OCI-LY1 (cell line): ENCODE data around the gene SELENOP.

ENCODE experiments used
- CTCF ChIP-seq: fragments of 200-600 bp; sonication (generic), shearing (Covaris generic); IDR thresholded peaks from 2 replicates; pipeline ENCODE4 v1.5.1; 2017; ENCODE audit warnings: mild to moderate bottlenecking, antibody characterized with exemption, low read length, moderate library complexity, mixed read lengths
- EZH2 ChIP-seq: fragments of 200-600 bp; sonication (generic), shearing (Covaris generic); IDR thresholded peaks from 2 replicates; pipeline ENCODE4 v1.8.0; 2017; ENCODE audit warnings: borderline replicate concordance, mixed run types, mild to moderate bottlenecking, antibody characterized with exemption, low read length, moderate library complexity, mixed read lengths

DNA sequence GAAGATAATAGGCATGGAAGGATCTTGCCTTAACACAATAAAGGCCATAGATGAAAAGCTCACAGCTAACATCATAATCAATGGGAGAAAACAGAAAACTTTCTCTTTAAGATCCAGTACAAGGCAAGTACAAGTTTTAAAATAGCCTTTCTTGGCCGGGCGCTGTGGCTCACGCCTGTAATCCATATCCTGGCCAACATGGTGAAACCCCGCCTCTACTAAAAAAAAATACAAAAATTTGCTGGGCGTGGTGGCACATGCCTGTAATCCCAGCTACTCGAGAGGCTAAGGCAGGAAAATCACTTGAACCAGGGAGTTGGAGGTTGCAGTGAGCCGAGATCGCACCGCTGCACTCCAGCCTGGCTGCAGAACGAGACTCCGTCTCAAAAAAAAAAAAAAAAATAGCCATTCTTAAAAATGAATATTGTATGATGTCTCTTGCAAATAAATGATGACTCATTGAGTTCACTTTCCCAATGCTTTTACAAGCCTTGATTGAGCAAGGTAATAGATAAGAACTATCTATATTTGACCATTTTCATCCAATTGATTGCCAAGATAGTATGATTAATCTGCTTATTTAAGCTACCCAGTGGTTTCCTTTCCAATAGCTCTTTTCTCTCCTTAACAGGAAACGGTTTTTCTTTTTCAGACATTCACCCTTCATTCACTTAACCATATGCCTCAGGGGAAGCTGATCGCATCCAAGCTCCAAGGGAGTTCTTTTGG lies 39.3 kb downstream of the SELENOP start:
- TF ChIP-seq CTCF = no peak
- no peak for TF ChIP-seq EZH2
